HG03457 (cell line): ENCODE measurements around the gene BDKRB1.
"Not testable (repeated sequence)": the region's sequence is repeated elsewhere in the genome, so short reads cannot be mapped to it uniquely, and the experiment has no call there.

Source experiments
- ATAC-seq: cut with Tn5 transposase; IDR thresholded peaks from one replicate; pipeline ENCODE4 v1.9.1; 2021; ENCODE audit warnings: moderate number of reproducible peaks; ENCODE audit not compliant: unreplicated experiment

The BDKRB1 gene

GRCh38 chr14:96232506-96232905 is 23.5 kb upstream of the BDKRB1 start:
- no peak for ATAC-seq

DNA sequence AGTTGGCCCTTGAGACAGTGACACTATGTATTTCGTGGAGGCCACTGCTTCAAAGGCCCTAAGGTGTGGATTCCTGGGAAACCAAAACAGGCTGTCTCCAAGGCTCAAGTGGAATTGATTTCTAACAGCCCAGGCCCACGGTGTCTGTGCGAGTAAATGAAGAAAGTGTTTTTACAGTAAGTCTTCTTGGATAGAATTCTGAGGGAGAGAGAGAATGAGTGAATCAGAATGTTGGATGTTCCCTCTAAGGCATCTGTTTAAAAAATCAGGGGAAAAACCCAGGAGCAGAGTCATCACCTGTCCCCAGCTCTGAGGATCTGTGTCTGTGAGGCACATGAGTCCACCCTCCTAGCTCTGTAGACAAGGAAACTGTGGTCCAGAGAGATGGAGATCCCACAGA is 22.3 kb upstream of the BDKRB1 start:
- no peak for ATAC-seq

DNA sequence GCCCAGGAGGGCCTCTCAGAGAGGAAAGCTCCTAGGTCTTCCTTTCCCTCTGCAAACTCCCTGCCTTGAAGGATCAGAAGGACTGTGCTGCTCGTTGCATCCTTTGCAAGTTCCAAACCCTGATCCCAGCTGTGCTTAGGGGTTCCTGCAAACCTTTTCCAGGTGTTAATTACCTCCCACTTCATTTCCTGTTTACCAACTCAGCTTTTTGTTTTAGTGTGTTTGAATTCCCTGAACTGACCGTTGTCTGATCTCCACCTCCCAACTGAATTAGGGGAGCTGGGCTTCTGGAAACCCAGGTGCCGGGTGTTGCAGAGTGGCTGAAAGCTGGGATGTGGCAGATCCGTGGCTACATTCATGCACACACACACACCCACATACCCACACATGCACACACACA is 20.6 kb upstream of the BDKRB1 start:
- ATAC-seq, result no peak

GRCh38 chr14:96237641-96238040 is 18.4 kb upstream of the BDKRB1 start:
- no peak for ATAC-seq

DNA sequence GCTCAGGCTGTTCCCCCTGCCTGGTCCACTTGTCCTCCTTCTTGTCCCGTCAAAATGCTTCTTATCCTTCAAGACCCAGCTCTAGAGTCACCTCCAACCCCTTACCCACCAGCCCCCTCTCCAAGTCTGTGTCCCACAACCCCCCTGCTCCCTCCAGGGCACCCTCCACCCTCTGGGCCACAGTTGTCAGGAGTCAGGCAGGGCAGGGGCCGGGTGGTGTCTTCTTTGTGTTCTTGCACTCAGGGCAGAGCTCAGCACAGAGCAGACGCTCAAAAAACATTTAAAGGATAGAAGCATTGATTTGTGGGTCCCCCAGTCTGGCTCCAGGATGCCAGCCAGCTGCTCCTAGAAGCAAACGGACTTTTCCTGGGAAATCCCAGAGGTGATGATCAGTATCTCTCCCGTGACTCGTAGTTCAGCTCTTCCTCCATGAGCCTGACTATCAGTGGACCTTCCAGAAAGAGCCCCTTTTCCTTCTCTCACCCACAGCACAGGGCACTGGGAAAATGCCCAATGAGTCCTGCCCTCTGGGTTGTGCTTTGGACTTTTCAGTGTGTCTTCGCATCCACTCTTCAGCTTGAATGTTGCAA is 17.2 kb upstream of the BDKRB1 start:
- no peak for ATAC-seq

GRCh38 chr14:96239711-96240141 is 16.3 kb upstream of the BDKRB1 start:
- ATAC-seq, result no peak

DNA sequence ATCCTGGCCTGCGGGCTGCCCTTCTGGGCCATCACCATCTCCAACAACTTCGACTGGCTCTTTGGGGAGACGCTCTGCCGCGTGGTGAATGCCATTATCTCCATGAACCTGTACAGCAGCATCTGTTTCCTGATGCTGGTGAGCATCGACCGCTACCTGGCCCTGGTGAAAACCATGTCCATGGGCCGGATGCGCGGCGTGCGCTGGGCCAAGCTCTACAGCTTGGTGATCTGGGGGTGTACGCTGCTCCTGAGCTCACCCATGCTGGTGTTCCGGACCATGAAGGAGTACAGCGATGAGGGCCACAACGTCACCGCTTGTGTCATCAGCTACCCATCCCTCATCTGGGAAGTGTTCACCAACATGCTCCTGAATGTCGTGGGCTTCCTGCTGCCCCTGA is 15.4 kb upstream of the BDKRB1 start:
- no peak for ATAC-seq

GRCh38 chr14:96242126-96242525 is 13.9 kb upstream of the BDKRB1 start:
- ATAC-seq, result no peak

DNA sequence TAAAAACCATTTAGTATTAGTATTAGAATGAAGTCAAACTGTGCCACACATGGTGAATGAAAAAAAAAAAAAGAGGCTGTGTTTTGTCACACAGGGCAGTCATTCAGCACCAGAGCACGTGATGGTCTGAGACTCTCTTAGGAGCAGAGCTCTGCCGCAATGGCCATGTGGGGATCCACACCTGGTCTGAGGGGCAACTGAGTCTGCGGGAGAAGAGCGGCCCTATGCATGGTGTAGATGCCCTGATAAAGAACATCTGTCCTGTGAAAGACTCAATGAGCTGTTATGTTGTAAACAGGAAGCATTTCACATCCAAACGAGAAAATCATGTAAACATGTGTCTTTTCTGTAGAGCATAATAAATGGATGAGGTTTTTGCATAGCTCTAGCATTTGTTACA is 12.2 kb upstream of the BDKRB1 start:
- no peak for ATAC-seq

- ATAC-seq, result not testable (repeated sequence)
Observed at GRCh38 chr14:96245074-96245473, 10.9 kb upstream of the BDKRB1 start.

- ATAC-seq, result no peak
Observed at GRCh38 chr14:96245710-96246538, 10.1 kb upstream of the BDKRB1 start.

DNA sequence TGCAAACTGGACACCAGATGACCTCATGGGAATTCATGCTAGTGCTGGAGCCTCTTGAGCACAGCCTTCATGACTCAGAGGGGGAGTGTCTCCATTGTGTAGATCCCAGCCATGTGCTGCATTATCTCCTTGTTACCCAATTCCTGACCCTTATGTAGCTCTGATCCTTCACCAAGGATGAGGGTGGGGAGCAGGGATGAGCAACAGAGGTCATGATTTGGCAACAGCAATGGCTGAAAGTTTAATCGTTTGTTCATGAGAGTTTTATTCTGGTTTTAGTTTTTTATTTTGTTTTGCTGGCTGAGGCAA is 9.5 kb upstream of the BDKRB1 start:
- ATAC-seq, result no peak

- ATAC-seq, result no peak
Observed at GRCh38 chr14:96247031-96247430, 9.0 kb upstream of the BDKRB1 start.

DNA sequence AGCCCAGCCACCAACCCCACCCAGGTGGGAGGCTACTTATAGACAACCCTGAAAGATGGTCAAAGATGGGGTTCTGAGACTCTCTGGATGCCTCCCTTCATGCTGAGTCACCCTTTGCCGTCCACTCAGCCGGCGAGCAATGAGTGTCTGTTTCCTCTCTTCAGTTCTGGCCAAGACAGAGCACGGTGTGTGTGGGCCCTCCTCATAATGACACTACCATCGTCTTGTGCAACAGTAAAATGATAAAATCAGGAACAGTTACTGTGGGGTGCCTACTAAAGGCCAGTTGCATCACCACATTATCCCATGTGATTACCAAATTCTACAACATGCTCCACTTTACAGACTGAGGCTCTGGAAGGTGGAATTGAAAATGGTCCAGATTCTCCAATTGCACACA is 7.0 kb upstream of the BDKRB1 start:
- no peak for ATAC-seq

DNA sequence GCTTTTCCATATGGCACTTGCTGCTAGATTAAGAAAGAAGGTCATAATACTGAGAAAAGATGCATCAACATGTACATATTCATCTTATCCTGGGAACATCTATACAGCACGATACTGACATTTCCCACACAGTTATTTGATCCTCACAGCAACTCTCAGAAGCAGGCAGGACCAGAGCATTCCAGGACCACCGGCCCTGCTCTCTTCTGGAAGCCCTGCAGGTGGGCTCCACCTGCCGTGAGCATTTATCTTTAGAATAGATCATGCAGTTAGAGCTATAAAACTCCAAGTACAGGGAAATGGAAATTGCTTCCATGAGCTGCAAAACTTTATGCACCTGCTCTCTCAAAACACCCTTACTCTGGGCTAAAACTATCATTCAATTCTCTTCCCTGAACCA is 5.5 kb upstream of the BDKRB1 start:
- no peak for ATAC-seq

DNA sequence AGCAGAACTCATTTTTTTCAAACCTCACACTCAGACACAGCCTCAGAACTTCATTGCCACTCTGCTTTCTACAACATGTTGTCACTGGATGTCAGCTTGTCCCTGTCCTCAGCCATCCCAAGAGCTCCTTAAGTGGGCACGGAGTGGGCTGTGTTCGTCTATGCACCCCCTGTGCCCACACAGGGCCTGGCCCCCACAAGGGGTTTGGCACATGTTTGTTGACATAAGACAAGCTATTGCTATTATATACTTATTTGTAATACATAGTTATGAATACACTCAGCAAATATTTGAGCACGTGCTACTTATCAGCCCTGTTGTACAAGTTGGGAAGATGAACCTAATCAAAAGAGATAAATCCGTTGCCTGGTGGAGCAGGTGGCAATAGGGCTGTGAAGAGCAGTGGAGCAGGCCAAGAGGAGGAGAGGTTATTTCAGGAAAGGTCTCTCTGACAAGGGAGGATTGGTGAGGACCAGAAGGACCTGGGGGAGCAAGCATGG is 4.3 kb upstream of the BDKRB1 start:
- no peak for ATAC-seq

- ATAC-seq, result no peak
Observed at GRCh38 chr14:96252323-96252998, 3.5 kb upstream of the BDKRB1 start.

DNA sequence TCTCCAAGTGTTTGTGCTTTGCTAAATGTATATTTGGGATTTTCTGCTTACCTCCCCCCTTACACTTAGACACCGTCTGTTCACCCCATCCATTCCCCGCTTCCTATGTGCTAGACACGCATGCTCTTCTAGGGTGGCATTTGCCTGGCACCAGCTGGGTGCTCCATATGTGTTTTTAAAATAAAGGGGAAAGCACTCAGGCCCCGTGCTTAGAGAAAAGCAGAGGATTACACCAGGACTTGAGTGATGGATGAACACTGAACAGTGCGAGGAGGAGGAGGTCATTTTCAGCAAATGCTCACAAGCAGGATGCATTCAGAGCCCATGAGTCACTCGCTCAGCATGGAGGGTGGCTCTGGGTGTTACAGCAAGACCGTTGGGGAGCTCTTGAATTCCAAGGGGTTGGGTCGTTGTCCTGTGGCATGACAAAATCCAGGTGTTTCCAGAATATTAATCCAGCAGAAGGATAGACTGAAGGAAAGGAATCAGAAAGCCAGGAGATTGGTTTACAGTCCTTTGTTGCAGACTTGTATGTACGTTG is 2.9 kb upstream of the BDKRB1 start:
- ATAC-seq, result no peak

DNA sequence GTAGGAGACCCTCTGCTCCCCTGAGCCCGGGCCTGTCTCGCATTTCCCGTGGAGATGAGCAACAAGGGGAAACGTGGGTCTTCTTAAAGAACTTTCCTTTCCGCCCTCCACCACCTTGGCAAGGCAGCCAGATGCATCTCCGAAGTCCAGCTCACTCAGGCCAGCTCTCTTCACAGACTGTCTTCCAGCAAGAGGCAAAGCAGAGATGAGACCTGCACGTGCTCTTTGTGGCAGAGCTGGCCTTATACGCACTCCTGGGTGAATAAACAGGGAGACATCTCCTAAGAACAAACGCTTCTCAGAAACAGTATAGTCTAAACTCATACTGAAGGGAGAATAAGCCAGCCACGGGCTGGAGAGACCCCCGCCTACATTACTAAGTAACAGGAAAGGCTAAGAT is 1.3 kb upstream of the BDKRB1 start:
- no peak for ATAC-seq

GRCh38 chr14:96256407-96256806 is 397 bp downstream of the BDKRB1 start:
- ATAC-seq, result no peak

GRCh38 chr14:96257056-96257455 is 1.0 kb downstream of the BDKRB1 start:
- ATAC-seq, result no peak

- no peak for ATAC-seq
Observed at GRCh38 chr14:96257900-96258299, 1.9 kb downstream of the BDKRB1 start.
